A673 (cell line): ENCODE results near the gene WBP1L. TPM values are rescaled to one million over a fixed set of nuclear protein-coding genes. Genes with fewer than 3 reads are reported as not detected.
A peak's percentile ranks its signal among the peaks of the same experiment; 100 is the strongest.
"Not testable (repeated sequence)": the region's sequence is repeated elsewhere in the genome, so short reads cannot be mapped to it uniquely, and the experiment has no call there.

Source experiments
- BruUV-seq: library from RNA; stranded (reverse); fragments of 400-500 nt; replicated peaks from 2 replicates; lab custom pipeline; 2021; lab: Mats Ljungman, UMichigan
- CTCF ChIA-PET: fragments of 300-600 bp; sonication (Branson Sonifier 250); formaldehyde crosslinking; loops from one replicate; lab custom pipeline; 2022; ENCODE audit warnings: antibody characterized with exemption; lab: Charles Lee
- POLR2A ChIA-PET: fragments of 300-600 bp; sonication (Branson Sonifier 250); formaldehyde crosslinking; loops from one replicate; lab custom pipeline; 2022; ENCODE audit warnings: antibody characterized with exemption; ENCODE audit not compliant: low non-redundant PET; lab: Charles Lee
- DNase-seq: peaks from one replicate; pipeline ENCODE4 v3.0.0-alpha.2; 2015; ENCODE audit warnings: low spot score
- H3K27ac ChIP-seq: fragments of 200-600 bp; sonication (generic); 2 replicates; pipeline ENCODE4 v1.5.1; 2016; ENCODE audit warnings: mixed run types, low read depth, mild to moderate bottlenecking, mixed read lengths, antibody characterized with exemption, low read length; ENCODE audit not compliant: poor library complexity, severe bottlenecking
- H3K27me3 ChIP-seq: fragments of 200-600 bp; sonication (generic); replicated peaks from 2 replicates; pipeline ENCODE4 v1.6.1; 2017; ENCODE audit warnings: mixed run types, low read depth, mild to moderate bottlenecking, mixed read lengths, antibody characterized with exemption, low read length; ENCODE audit not compliant: insufficient read depth, poor library complexity
- H3K36me3 ChIP-seq: fragments of 200-600 bp; sonication (generic); 2 replicates; pipeline ENCODE4 v1.6.1; 2016; ENCODE audit warnings: mixed run types, mild to moderate bottlenecking, mixed read lengths, antibody characterized with exemption, low read length; ENCODE audit not compliant: insufficient read depth, poor library complexity, severe bottlenecking
- H3K4me1 ChIP-seq: fragments of 200-600 bp; sonication (generic); 2 replicates; pipeline ENCODE4 v1.6.1; 2017; ENCODE audit warnings: mixed run types, mild to moderate bottlenecking, mixed read lengths, antibody characterized with exemption, low read length; ENCODE audit not compliant: insufficient read depth, poor library complexity, severe bottlenecking
- H3K4me3 ChIP-seq: fragments of 200-600 bp; sonication (generic); 2 replicates; pipeline ENCODE4 v1.5.1; 2016; ENCODE audit warnings: low read depth, mixed run types, mild to moderate bottlenecking, mixed read lengths, low read length; ENCODE audit not compliant: poor library complexity, severe bottlenecking
- H3K9me3 ChIP-seq: fragments of 200-600 bp; sonication (generic); 2 replicates; pipeline ENCODE4 v1.6.1; 2016; ENCODE audit warnings: mixed run types, low read depth, mild to moderate bottlenecking, mixed read lengths, antibody characterized with exemption, low read length; ENCODE audit not compliant: poor library complexity, severe bottlenecking
- EZH2 ChIP-seq: fragments of 200-600 bp; sonication (generic); IDR thresholded peaks from 2 replicates; pipeline ENCODE4 v1.6.1; 2017; ENCODE audit warnings: borderline replicate concordance, low read depth, mild to moderate bottlenecking, mixed read lengths, antibody characterized with exemption, low read length; ENCODE audit not compliant: poor library complexity, severe bottlenecking
- intact Hi-C: fragments of 100-400 bp; cut with micrococcal nuclease; formaldehyde crosslinking; loops from one replicate; pipeline ENCODE4 v1.10.0; 2022; ENCODE audit not compliant: unreplicated experiment
- total RNA-seq: library from RNA; stranded (reverse); gene quantifications from 2 replicates; pipeline ENCODE4 v1.2.3, GENCODE V29; 2021
- TF ChIP-seq, protein P1 (sequence below): fragments of 300-800, 200-600 bp; sonication (generic); conservative IDR thresholded peaks from 2 replicates; pipeline ENCODE4 v1.5.1; 2017; ENCODE audit warnings: low read depth, mild to moderate bottlenecking, antibody characterized with exemption, low read length, moderate library complexity, mixed read lengths

The WBP1L gene
- total RNA-seq, 1 experiment from 2014 or later: 20.3 TPM

- TF ChIP-seq, protein P1, sequence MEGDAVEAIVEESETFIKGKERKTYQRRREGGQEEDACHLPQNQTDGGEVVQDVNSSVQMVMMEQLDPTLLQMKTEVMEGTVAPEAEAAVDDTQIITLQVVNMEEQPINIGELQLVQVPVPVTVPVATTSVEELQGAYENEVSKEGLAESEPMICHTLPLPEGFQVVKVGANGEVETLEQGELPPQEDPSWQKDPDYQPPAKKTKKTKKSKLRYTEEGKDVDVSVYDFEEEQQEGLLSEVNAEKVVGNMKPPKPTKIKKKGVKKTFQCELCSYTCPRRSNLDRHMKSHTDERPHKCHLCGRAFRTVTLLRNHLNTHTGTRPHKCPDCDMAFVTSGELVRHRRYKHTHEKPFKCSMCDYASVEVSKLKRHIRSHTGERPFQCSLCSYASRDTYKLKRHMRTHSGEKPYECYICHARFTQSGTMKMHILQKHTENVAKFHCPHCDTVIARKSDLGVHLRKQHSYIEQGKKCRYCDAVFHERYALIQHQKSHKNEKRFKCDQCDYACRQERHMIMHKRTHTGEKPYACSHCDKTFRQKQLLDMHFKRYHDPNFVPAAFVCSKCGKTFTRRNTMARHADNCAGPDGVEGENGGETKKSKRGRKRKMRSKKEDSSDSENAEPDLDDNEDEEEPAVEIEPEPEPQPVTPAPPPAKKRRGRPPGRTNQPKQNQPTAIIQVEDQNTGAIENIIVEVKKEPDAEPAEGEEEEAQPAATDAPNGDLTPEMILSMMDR: no peak
- no peak for TF ChIP-seq EZH2
- no peaks in the 10 kb centered on the region for H3K4me1 ChIP-seq
- BruUV-seq: no TSS peak
- H3K4me3 ChIP-seq: no peak overlapping the region
- ChIA-PET POLR2A (interaction anchor here (0.6 kb wide), 1 partner anchor 529 kb away, joined by 5 read pairs; no protein-coding TSS in a partner anchor), CTCF (no interaction called here)
- H3K36me3 ChIP-seq: no peaks in the 10 kb centered on the region
- intact Hi-C loops: no loop called here
- H3K9me3 ChIP-seq: no peaks in the 10 kb centered on the region
- H3K27me3 ChIP-seq: no peaks in the 10 kb centered on the region
- no peak overlapping the region for H3K27ac ChIP-seq
- no peak for DNase-seq
Measured at GRCh38 chr10:102850025-102850518, 106.3 kb downstream of the WBP1L start.

DNA sequence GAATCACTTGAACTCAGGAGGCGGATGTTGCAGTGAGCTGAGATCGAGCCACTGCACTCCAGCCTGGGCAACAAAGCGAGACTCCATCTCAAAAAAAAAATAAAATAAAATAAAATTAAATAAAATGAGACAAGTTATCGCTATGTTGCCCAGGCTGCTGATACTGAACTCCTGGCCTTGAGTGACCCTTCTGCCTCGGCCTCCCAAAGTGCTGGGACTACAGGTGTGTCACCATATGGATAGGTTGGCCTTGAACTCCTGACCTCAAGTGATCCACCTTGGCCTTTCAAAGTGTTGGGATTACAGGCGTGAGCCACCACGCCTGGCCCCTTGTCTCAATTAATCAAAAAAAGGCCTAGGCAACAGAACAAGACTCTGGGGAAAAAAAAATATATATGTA, 109.5 kb downstream of the WBP1L start:
- BruUV-seq, DNase-seq, H3K27ac ChIP-seq, H3K36me3 ChIP-seq, POLR2A ChIA-PET, intact Hi-C loops, H3K9me3 ChIP-seq, CTCF ChIA-PET, H3K27me3 ChIP-seq, H3K4me3 ChIP-seq: not testable (repeated sequence)
- H3K4me1 ChIP-seq: peaks cover 12% of the 10 kb centered on the region

GRCh38 chr10:102855731-102856436, 112.1 kb downstream of the WBP1L start:
- CTCF ChIA-PET, BruUV-seq, H3K9me3 ChIP-seq, H3K4me3 ChIP-seq, POLR2A ChIA-PET, H3K36me3 ChIP-seq, H3K27me3 ChIP-seq: not testable (repeated sequence)
- H3K27ac ChIP-seq: peak overlapping the region; percentile 39
- DNase-seq: peak; percentile 95
- H3K4me1 ChIP-seq: peaks cover 12% of the 10 kb centered on the region
- intact Hi-C loops: loop anchor here (1.0 kb wide), 1 partner anchor 45 kb away; no protein-coding TSS in a partner anchor

GRCh38 chr10:102856758-102857424, 113.1 kb downstream of the WBP1L start:
- no peaks in the 10 kb centered on the region for H3K27me3 ChIP-seq
- H3K36me3 ChIP-seq: no peaks in the 10 kb centered on the region
- no peak for TF ChIP-seq EZH2
- TF ChIP-seq, protein P1: no peak
- BruUV-seq: no TSS peak
- intact Hi-C loops: loop anchor here (1.0 kb wide), 1 partner anchor 44 kb away; no protein-coding TSS in a partner anchor
- CTCF ChIA-PET: no interaction called here
- no peak for DNase-seq
- POLR2A ChIA-PET: no interaction called here
- peaks cover 12% of the 10 kb centered on the region for H3K4me1 ChIP-seq
- no peaks in the 10 kb centered on the region for H3K9me3 ChIP-seq
- no peak overlapping the region for H3K27ac ChIP-seq
- H3K4me3 ChIP-seq: no peak overlapping the region
